GM19035 (cell line): Measurements from ENCODE around the gene NOLC1.
"Not testable (repeated sequence)": the region's sequence is repeated elsewhere in the genome, so short reads cannot be mapped to it uniquely, and the experiment has no call there.

Source experiments
- ATAC-seq: cut with Tn5 transposase; IDR thresholded peaks from one replicate; pipeline ENCODE4 v1.9.1; 2021; ENCODE audit not compliant: unreplicated experiment

Gene NOLC1

DNA sequence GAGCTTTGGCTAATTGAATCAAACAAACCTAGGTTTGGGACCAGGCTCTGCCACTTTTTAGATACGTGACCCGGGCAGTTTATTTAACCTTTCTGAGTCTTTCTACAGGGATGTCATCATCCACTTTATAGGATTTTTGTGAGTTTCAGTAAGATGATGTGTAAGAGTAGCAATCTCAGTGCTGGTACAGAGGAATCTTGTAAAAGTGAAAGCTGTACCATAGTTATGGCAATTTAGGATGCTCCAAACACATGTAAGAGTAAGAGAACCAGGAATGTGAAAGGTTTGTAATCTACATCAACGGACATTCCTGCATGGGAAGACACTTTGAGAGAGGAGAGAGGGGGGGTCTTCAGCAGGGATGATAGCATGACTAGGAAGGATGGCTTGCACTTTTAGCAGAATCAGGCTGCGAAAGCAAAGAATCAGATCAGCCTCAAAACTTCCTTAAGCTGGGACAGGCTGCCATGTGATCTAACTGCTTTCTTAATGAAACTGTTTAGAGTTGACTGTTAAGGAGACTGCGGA lies 968 bp downstream of the NOLC1 start:
- no peak for ATAC-seq

- no peak for ATAC-seq
Observed at GRCh38 chr10:102154466-102155116, 2.4 kb downstream of the NOLC1 start.

DNA sequence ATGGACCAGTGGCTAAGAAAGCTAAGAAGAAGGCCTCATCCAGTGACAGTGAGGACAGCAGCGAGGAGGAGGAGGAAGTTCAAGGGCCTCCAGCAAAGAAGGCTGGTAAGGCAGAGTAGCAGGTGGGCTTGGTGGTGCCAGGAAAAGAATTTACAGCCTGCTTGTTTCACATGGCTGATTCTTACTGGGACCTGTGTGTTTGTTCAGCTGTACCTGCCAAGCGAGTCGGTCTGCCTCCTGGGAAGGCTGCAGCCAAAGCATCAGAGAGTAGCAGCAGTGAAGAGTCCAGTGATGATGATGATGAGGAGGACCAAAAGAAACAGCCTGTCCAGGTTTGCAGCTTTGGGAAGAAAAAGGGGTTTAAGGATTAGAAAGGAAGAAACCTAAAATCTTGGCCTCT lies 5.0 kb downstream of the NOLC1 start:
- ATAC-seq, result no peak

DNA sequence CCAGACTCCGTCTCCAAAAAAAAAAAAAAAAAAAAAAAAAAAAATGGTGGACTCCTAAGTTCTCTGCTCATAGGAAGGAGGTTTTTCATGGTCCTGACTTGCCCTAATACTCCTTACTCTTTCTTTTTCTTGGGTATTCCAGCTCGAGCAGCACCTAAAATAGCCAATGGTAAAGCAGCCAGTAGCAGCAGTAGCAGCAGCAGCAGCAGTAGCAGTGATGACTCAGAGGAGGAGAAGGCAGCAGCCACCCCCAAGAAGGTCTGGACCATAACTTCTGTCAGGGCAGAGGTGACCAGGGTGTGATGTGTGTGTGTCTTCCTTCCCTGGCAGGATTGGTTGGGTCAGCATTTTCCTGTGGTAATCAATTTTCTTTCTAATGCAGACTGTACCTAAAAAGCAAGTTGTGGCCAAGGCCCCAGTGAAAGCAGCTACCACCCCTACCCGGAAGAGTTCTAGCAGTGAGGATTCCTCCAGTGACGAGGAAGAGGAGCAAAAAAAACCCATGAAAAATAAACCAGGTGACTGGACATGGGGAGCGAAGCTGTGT lies 6.9 kb downstream of the NOLC1 start:
- no peak for ATAC-seq

DNA sequence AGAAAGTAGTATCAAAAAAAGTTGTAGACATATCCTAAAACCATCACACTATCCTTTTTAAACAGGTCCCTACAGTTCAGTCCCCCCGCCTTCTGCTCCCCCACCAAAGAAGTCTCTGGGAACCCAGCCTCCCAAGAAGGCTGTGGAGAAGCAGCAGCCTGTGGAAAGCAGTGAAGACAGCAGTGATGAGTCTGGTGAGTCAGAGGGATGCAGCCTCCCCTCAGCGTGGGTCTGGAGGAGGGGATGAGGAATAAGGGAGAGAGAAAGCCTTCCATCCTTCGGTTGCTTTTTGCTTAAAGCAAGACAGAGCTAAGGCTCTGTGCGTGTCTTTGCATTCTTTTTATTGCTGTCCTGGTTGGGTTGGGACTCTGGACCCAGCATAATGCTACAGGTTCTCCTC lies 7.6 kb downstream of the NOLC1 start:
- ATAC-seq, result no peak

- ATAC-seq, result no peak
Observed at GRCh38 chr10:102163342-102163989, 11.3 kb downstream of the NOLC1 start.

GRCh38 chr10:102167861-102168260 lies 15.7 kb downstream of the NOLC1 start:
- no peak for ATAC-seq

- ATAC-seq, result no peak
Observed at GRCh38 chr10:102170602-102171001, 18.4 kb downstream of the NOLC1 start.

DNA sequence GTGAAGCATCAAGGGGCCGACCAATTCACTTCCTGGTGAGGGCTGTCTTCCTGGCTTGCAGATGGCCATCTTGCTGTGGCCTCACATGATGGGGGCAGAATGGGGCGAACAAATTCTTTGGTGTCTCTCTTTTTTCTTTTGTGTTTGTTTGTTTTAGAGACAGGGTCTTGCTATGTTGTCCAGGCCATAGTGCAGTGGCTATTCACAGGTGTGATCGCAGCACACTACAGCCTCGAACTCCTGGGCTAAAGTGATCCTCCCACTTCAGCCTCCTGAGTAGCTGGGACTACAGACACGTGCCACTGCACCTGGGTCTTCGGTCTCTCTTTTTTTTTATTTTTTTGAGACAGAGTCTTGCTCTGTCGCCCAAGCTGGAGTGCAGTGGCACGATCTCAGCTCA lies 20.1 kb downstream of the NOLC1 start:
- ATAC-seq, result no peak

DNA sequence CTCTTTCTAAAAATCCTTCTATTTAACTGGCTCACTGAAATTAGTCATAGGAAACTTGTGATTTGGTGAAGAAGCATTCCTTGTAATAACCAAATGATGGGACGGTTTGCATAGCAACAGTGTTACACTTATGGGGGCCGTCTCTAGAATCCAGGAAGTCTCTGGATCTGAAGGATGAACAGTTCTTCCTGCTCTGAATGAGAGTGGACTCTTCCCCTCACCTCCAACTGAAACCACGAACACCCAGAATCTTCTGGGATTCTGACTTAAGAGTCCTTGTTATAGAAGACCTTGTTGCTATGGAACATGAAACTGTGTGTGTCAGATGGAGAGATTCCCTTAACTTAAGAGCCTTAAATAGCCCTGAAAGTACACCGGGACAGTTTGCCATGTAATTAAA lies 23.2 kb downstream of the NOLC1 start:
- no peak for ATAC-seq

GRCh38 chr10:102184606-102185005 lies 32.4 kb downstream of the NOLC1 start:
- no peak for ATAC-seq

- no peak for ATAC-seq
Observed at GRCh38 chr10:102185272-102185671, 33.1 kb downstream of the NOLC1 start.

DNA sequence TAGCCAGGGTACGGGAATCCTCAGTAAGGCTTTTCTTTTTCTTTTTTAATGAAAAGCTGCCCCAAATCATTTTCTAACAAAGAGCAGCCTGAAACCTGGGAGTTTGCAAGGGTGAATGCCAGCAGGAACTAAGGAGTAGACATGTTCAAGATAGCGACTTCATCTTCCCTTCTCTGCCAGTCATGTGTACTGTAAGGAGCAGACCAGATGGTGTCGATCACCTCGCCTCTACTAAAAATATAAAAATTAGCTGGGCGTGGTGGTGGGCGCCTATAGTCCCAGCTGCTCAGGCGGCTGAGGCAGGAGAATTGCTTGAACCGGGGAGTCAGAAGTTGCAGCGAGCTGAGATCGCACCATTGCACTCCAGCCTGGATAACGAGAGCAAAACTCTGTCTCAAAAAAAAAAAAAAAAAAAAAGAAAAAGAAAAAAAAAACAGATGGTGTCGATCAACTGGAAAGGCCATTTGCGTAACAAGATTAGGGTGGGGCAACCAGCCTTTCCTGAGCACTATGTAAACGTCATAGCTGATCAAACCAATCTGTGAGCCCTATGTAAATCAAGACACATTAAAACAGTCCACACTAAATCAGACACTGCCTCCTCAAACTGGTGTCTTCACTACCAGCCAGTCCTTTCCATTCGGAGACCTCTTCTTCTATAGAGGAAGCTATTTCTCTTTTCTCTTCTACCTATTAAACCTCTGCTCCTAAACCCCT lies 33.8 kb downstream of the NOLC1 start:
- ATAC-seq, result no peak

DNA sequence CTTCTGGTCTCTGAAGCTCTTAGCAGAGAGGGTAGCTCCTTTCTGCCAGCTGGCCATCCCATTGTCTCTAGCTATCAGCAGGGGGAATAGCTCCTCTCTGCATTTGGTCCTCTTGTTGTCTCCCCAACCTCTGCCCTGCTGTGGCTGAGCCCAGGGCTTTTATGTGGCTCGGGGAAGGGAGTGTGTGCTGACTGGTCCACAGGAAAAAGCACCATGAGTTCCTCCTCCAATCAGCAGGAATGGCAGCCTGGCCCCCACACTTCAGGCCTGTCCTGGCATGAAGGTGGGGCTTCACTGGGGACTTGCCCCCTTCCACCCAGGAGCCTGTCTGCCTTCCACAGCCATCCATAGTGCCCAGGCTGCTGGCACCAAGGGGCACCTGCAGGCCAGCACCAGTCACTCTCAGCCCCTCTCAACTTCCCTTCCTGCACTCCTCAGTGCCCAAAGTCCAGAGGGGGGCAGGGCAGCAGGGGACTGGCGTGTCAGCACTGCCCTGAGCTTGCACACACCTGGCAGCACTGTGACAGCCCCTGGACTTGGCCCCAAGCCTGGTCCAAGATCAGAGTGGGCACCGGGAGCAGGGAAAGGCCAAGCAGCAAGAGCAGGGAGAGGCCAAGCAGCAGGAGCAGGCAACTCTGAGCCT lies 36.2 kb downstream of the NOLC1 start:
- ATAC-seq, result no peak

- not testable (repeated sequence) for ATAC-seq
Observed at GRCh38 chr10:102188941-102189898, 37.0 kb downstream of the NOLC1 start.

DNA sequence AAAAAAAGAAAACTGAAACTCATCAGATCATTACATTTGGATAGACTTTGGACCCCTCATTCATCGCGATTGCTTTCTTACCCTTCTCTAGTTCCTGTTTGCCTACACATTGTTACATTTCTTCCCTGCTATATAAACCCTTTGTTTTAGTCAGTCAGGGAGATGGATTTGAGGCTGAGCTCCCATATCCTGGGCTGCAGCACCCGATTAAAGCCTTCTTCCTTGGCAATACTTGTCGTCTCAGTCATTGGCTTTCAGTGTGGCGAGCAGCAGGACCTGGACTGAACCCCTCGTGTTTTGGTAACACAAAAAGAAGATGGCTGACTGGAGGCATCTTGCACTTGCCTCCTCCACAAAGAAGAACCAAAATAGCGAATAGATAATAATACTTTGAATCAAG lies 39.8 kb downstream of the NOLC1 start:
- ATAC-seq, result no peak

- no peak for ATAC-seq
Observed at GRCh38 chr10:102195296-102195870, 43.2 kb downstream of the NOLC1 start.

GRCh38 chr10:102196893-102197292 lies 44.7 kb downstream of the NOLC1 start:
- no peak for ATAC-seq

DNA sequence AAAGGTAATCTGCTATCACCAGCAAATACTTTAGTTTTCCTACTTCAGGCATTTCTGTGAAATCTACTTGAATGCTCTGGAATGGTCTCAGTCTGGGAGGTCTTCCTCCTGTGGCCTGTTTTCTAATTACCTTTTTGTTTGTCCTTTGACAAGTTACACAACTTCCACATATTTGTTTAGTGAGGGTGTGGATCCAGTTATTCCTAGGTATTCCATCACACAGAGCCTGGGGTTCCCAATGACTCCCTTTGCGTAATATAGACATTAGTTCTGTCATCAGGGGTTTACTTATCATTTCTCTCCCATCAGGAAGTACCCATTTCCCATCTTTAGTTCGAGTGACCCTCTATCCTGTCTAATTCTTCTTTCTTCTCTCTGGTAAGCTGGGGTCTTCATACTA lies 45.8 kb downstream of the NOLC1 start:
- no peak for ATAC-seq
